Metanephros (tissue), 1 donor: ENCODE measurements around the gene DNAH3. TPM values are rescaled to one million over a fixed set of nuclear protein-coding genes. Genes with fewer than 3 reads are reported as not detected.

Experiments
- total RNA-seq: library from RNA; depleted of rRNA; stranded (reverse); fragments of >200 nt; gene quantifications from one replicate; pipeline ENCODE4 v1.2.3, GENCODE V29; 2014

Gene DNAH3, protein sequence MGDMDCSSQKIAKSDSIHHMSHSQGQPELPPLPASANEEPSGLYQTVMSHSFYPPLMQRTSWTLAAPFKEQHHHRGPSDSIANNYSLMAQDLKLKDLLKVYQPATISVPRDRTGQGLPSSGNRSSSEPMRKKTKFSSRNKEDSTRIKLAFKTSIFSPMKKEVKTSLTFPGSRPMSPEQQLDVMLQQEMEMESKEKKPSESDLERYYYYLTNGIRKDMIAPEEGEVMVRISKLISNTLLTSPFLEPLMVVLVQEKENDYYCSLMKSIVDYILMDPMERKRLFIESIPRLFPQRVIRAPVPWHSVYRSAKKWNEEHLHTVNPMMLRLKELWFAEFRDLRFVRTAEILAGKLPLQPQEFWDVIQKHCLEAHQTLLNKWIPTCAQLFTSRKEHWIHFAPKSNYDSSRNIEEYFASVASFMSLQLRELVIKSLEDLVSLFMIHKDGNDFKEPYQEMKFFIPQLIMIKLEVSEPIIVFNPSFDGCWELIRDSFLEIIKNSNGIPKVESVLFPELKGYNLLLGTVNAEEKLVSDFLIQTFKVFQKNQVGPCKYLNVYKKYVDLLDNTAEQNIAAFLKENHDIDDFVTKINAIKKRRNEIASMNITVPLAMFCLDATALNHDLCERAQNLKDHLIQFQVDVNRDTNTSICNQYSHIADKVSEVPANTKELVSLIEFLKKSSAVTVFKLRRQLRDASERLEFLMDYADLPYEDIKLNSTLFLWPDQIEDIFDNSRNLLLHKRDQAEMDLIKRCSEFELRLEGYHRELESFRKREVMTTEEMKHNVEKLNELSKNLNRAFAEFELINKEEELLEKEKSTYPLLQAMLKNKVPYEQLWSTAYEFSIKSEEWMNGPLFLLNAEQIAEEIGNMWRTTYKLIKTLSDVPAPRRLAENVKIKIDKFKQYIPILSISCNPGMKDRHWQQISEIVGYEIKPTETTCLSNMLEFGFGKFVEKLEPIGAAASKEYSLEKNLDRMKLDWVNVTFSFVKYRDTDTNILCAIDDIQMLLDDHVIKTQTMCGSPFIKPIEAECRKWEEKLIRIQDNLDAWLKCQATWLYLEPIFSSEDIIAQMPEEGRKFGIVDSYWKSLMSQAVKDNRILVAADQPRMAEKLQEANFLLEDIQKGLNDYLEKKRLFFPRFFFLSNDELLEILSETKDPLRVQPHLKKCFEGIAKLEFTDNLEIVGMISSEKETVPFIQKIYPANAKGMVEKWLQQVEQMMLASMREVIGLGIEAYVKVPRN (N-terminal part only)
- total RNA-seq: 0.35 TPM

DNA sequence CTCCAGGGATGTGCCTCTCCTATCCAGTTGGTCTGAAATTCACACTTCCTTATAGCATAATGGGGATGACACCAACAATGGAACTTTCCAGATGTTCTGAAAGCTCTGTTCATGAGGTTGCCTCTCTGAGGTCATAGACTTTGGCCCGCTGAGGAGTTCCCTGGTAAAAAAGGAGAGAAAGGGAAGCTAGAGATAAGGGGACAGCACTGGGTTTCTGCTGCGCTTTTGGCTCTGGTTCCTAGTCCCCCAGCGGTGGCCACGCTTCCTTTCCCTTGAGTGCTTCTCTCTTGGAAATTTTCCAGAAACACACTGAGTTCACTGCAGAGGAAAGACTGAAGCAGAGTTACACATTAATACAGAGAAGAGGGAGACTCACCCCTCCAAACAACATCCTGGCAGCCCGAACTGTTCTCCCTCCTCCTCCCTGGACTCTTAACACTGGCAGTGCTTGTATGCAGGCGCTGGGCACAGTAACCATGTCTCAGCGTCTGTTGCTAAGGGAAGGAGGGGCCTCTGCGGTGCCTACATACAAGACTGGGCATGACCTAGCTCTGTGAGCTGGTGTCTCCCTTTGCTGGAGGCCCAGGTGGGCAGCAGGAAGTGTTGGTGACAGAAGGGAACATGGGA, at the start of gene DNAH3:
DNAH3 (minus strand) TSS at position 472 of the 627 bp plus-strand sequence. CDS start 527 bp downstream, outside the sequence.

DNA sequence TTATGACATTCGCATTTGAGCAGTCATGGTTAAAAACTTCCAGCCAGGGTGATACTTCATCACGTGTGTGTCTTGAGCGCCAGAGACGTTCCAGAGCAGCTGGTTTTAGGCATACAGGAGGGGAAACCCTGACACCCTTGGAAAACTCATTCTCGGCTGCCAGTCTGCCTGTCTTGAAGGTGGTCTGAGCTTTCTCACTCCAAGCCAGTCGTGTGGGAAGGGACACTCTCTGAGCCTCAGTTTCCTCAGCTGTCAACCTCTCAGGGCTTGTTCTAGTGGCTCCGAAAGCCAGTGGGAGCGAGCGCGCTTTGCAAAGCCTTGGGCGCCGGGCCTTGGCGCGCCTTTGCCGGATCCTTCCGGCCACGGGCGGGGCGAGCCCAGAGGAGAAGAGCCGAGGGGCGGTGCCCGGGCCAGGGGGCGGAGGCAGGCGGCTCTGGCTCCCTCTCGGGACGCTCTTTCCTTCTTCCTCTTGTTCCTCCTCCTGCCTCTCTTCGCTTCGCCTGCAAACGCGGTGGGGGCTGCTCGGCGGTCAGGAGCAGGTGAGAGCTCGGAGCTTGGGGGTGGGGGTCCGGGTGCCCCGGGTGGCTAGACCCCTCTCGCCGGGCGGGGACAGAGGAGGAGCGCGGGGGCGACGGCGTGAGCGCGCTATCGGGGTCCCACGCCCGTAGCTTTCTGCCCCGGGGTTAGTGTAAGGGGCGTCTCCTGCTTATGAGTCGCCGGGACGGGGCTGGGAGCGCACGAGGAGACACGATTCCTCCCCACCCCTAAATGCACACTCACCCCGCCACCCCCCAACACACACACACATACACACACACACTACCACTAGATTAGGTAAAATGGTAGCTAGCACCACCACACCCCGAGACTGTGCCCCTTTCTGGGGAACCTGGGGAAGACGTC, 7.8 kb upstream of the DNAH3 start, which contains the start of gene LDAF1:
LDAF1 (plus strand) TSS at position 467 of the 903 bp plus-strand sequence. CDS start 2,509 bp downstream, outside the sequence.

DNA sequence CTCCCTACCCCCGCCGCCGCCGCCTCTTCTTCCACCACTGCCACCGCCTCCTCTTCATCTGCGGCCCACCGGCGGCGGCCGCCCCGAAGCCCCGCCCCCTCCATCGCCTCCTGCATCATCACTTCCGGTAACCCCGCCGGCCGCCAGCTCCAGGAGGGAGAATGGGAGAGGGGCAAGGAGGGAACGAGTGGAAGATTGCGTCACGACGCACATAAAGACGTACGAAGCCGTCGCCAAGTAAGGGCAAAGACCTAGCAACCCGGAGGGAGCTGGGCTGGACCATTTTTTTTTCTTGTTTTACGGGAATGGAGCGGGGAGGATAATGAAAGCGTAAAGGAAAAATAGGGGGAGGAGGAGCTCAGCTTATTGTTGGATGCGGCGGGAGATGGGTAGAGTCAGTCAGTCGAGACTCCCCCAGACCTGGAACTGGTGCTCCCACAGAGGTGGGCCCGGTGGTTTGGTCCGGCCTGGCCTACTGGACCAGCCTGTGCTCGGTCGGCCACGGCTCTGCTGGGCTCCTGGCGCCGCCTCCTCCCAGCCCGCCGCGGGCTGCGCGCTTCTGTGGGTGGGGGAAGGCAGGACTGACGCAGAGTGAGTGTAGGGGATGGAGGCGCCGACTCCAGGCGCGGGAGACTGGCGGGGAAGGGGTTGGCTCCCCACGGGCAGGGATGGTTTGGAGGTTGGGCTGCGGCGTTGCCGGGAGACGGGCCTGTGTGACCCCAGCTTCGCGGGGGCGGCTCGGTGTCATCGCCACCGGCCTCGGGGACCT, 250.2 kb downstream of the DNAH3 start, which contains the start of the genes DCUN1D3 and LYRM1:
DCUN1D3 (minus strand) TSS at position 60 of the 769 bp plus-strand sequence. CDS start 37,820 bp downstream, outside the sequence.
LYRM1 (plus strand) TSS at position 473 of the 769 bp plus-strand sequence. CDS start 14,785 bp downstream, outside the sequence.

Other genes starting within 250 kb of the DNAH3 start
- 59.8 TPM for gene LDAF1, start 7.8 kb upstream of the DNAH3 start, total RNA-seq
- not detected for gene ZP2, start 60.7 kb upstream of the DNAH3 start, total RNA-seq
- 1.5 TPM for gene ANKS4B, start 82.9 kb upstream of the DNAH3 start, total RNA-seq
- gene CRYM, start 127.4 kb upstream of the DNAH3 start, total RNA-seq: 6.1 TPM